Measurements from ENCODE around the gene CEP78.

Gene CEP78

GRCh38 chr9:78234810-78235209 lies 1.1 kb upstream of the CEP78 start:
- peak; percentile 62 for DNase-seq (ENCODE audit: low read depth)
- TF ChIP-seq CTCF (conservative IDR thresholded peaks at IDR 0.05; ENCODE audit: low read depth, low read length), result no peak
- peak overlapping the region; percentile 70 for H3K4me3 ChIP-seq (ENCODE audit: low read depth, low read length)

- DNase-seq (ENCODE audit: low read depth), result peak; percentile 69
- H3K4me3 ChIP-seq (ENCODE audit: low read depth, low read length), result peak overlapping the region; percentile 70
- no peak for TF ChIP-seq CTCF (conservative IDR thresholded peaks at IDR 0.05; ENCODE audit: low read depth, low read length)
Observed at GRCh38 chr9:78235256-78235761, 566 bp upstream of the CEP78 start.

- H3K4me3 ChIP-seq (ENCODE audit: low read depth, low read length), result peak overlapping the region; percentile 70
- peak; percentile 11 for DNase-seq (ENCODE audit: low read depth)
- TF ChIP-seq CTCF (conservative IDR thresholded peaks at IDR 0.05; ENCODE audit: low read depth, low read length), result no peak
Observed at GRCh38 chr9:78236551-78236910, 656 bp downstream of the CEP78 start.

- no peak for DNase-seq (ENCODE audit: low read depth)
- TF ChIP-seq CTCF (conservative IDR thresholded peaks at IDR 0.05; ENCODE audit: low read depth, low read length), result no peak
- no peak overlapping the region for H3K4me3 ChIP-seq (ENCODE audit: low read depth, low read length)
Observed at GRCh38 chr9:78238046-78239038, 2.5 kb downstream of the CEP78 start.

GRCh38 chr9:78239506-78239905 lies 3.6 kb downstream of the CEP78 start:
- no peak overlapping the region for H3K4me3 ChIP-seq (ENCODE audit: low read depth, low read length)
- peak; percentile 58 for TF ChIP-seq CTCF (conservative IDR thresholded peaks at IDR 0.05; ENCODE audit: low read depth, low read length)
- DNase-seq (ENCODE audit: low read depth), result peak; percentile 33

GRCh38 chr9:78242041-78242440 lies 6.2 kb downstream of the CEP78 start:
- DNase-seq (ENCODE audit: low read depth), result no peak
- no peak for TF ChIP-seq CTCF (conservative IDR thresholded peaks at IDR 0.05; ENCODE audit: low read depth, low read length)
- H3K4me3 ChIP-seq (ENCODE audit: low read depth, low read length), result no peak overlapping the region

All from choroid plexus epithelial cell (primary cell).